Trophoblast cell (in vitro differentiated cells and primary cell): ENCODE measurements around the gene GEMIN4.

Experiments
- DNase-seq, 2 donors: peaks; one replicate each; pipeline ENCODE4 v3.0.0-alpha.2; 2016
- H2AFZ ChIP-seq: 2 replicates; pipeline ENCODE4 v1.6.1; 2013; ENCODE audit warnings: low read length, moderate library complexity, mild to moderate bottlenecking; ENCODE audit not compliant: insufficient read depth, poor library complexity
- H2AK5ac ChIP-seq: 2 replicates; pipeline ENCODE4 v1.6.1; 2013; ENCODE audit warnings: mild to moderate bottlenecking, low read length
- H2BK120ac ChIP-seq: 2 replicates; pipeline ENCODE4 v1.6.1; 2013; ENCODE audit warnings: low read length, mild to moderate bottlenecking, moderate library complexity; ENCODE audit not compliant: insufficient read depth, poor library complexity
- H2BK12ac ChIP-seq: 2 replicates; pipeline ENCODE4 v1.6.1; 2013; ENCODE audit warnings: mild to moderate bottlenecking, low read length, moderate library complexity
- H2BK5ac ChIP-seq: 2 replicates; pipeline ENCODE4 v1.6.1; 2013; ENCODE audit warnings: low read length, low read depth, moderate library complexity, mild to moderate bottlenecking; ENCODE audit not compliant: poor library complexity
- H3K14ac ChIP-seq: 2 replicates; pipeline ENCODE4 v1.6.1; 2013; ENCODE audit warnings: mild to moderate bottlenecking, low read length
- H3K18ac ChIP-seq: 2 replicates; pipeline ENCODE4 v1.6.1; 2013; ENCODE audit warnings: mild to moderate bottlenecking, low read length
- H3K23ac ChIP-seq: 2 replicates; pipeline ENCODE4 v1.6.1; 2013; ENCODE audit warnings: low read length
- H3K27ac ChIP-seq: 2 replicates; pipeline ENCODE4 v1.5.1; 2013; ENCODE audit warnings: low read depth, mild to moderate bottlenecking, inconsistent platforms, low read length, moderate library complexity
- H3K27me3 ChIP-seq: 2 replicates; pipeline ENCODE4 v1.6.1; 2013; ENCODE audit warnings: inconsistent platforms, mild to moderate bottlenecking, low read length, moderate library complexity; ENCODE audit not compliant: insufficient read depth
- H3K36me3 ChIP-seq, 2 experiments: 1 replicate in 1 of 2; 2 replicates in 1 of 2; pipeline ENCODE4 v1.6.1; 2013; ENCODE audit warnings: low read length in 2 of 2, mild to moderate bottlenecking in 2 of 2, moderate library complexity in 1 of 2; ENCODE audit not compliant: insufficient read depth in 2 of 2, control insufficient read depth in 1 of 2
- H3K4ac ChIP-seq: 2 replicates; pipeline ENCODE4 v1.6.1; 2013; ENCODE audit warnings: low read depth, mild to moderate bottlenecking, low read length, moderate library complexity
- H3K4me1 ChIP-seq, 2 experiments: 1 replicate in 1 of 2; 2 replicates in 1 of 2; pipeline ENCODE4 v1.6.1; 2013; ENCODE audit warnings: low read length in 2 of 2, mild to moderate bottlenecking in 2 of 2, moderate library complexity in 1 of 2; ENCODE audit not compliant: insufficient read depth in 2 of 2, control insufficient read depth in 1 of 2
- H3K4me2 ChIP-seq: 2 replicates; pipeline ENCODE4 v1.6.1; 2013; ENCODE audit warnings: inconsistent platforms, mild to moderate bottlenecking, low read length, moderate library complexity
- H3K4me3 ChIP-seq: 2 replicates; pipeline ENCODE4 v1.5.1; 2013; ENCODE audit warnings: mild to moderate bottlenecking, low read depth, low read length, inconsistent platforms
- H3K79me1 ChIP-seq: one replicate; pipeline ENCODE4 v1.6.1; 2013; ENCODE audit warnings: low read length
- H3K79me2 ChIP-seq: 2 replicates; pipeline ENCODE4 v1.6.1; 2013; ENCODE audit warnings: low read length, mild to moderate bottlenecking; ENCODE audit not compliant: control insufficient read depth, insufficient read depth, poor library complexity
- H3K9ac ChIP-seq: 2 replicates; pipeline ENCODE4 v1.6.1; 2013; ENCODE audit warnings: mild to moderate bottlenecking, low read length
- H3K9me3 ChIP-seq: 2 replicates; pipeline ENCODE4 v1.6.1; 2013; ENCODE audit warnings: low read depth, mild to moderate bottlenecking, control low read depth, inconsistent platforms, low read length; ENCODE audit not compliant: insufficient read depth
- H4K12ac ChIP-seq: 2 replicates; pipeline ENCODE4 v1.6.1; 2013; ENCODE audit warnings: low read depth, mild to moderate bottlenecking, low read length, moderate library complexity
- H4K8ac ChIP-seq: 2 replicates; pipeline ENCODE4 v1.6.1; 2013; ENCODE audit warnings: low read depth, mild to moderate bottlenecking, low read length, moderate library complexity
- H4K91ac ChIP-seq: one replicate; pipeline ENCODE4 v1.6.1; 2013; ENCODE audit warnings: low read depth, mild to moderate bottlenecking, low read length, moderate library complexity
- WGBS: extraction: QIAGEN DNeasy Blood & Tissue Kit; methylation state at CpG from one replicate; pipeline ENCODE4 v1.1.7; 2013; ENCODE audit warnings: missing lambda C conversion rate; ENCODE audit not compliant: insufficient read length, insufficient coverage; ENCODE audit errors: extremely low coverage; 5-methylcytosine and 5-hydroxymethylcytosine counted together

GEMIN4 gene

DNA sequence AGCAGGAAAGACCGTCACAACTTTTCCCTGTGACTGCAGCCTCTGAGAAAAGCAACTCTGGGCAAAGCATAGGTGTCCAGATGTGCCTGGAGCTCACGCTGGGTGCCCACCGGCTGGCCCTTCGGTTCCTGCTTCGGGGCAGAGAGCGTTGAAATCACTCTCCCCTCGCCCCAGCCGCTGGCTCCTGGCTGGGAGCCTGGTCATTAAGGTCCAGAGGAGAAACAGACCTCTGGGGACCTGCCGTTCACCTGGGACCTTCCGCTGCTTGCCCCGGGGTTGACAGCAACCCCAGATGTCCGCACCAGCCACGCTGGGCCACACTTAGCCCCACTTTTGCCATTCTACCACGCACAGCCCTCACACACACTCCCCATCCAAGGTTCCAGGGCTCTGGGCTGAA lies 43.2 kb upstream of the GEMIN4 start:
- Histone ChIP-seq H3K79me2 (no peaks in the 10 kb centered on the region), H2BK5ac (no peak overlapping the region), H3K27ac (no peak overlapping the region), H3K4me3 (no peak overlapping the region), H3K23ac (no peak overlapping the region), H3K9me3 (no peaks in the 10 kb centered on the region), H3K4me1 (peaks cover 0 to 1% of the 10 kb centered on the region in 2 experiments), H2AFZ (no peak overlapping the region), H3K36me3 (peaks cover 34 to 45% of the 10 kb centered on the region in 2 experiments), H3K4me2 (no peak overlapping the region), H2BK120ac (no peak overlapping the region), H4K12ac (no peak overlapping the region), H3K18ac (no peak overlapping the region), H4K8ac (no peak overlapping the region), H3K14ac (no peak overlapping the region), H4K91ac (no peak overlapping the region), H3K27me3 (no peaks in the 10 kb centered on the region), H3K79me1 (no peaks in the 10 kb centered on the region), H2AK5ac (no peak overlapping the region), H3K9ac (no peak overlapping the region), H2BK12ac (no peak overlapping the region), H3K4ac (no peak overlapping the region)
- DNase-seq: no peak
- no CpG with 5 or more reads among the region's 14 CpGs for WGBS

DNA sequence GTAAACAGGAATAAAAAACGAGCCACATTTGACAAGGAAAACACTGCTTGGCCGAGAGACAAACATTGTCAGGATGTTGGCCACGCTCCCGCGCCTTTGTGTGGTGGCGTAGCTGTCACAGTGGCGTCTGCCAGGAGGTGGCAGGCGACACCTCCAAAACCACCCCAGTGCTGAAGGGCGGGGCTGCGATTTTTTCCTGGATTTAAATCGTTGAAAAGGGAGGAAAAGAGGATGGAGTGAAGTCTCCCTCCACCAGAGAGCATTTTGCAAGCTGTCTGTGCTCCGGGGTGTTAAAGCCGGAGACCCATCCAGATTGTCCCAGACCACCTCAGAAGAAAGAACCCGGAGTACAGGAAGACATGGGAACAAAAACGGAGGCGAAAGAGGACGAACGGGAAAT lies 42.8 kb upstream of the GEMIN4 start:
- no peak overlapping the region for H3K14ac ChIP-seq
- H2BK120ac ChIP-seq: no peak overlapping the region
- H4K91ac ChIP-seq: no peak overlapping the region
- H2BK12ac ChIP-seq: no peak overlapping the region
- no peak overlapping the region for H4K12ac ChIP-seq
- H3K79me1 ChIP-seq: no peaks in the 10 kb centered on the region
- no peaks in the 10 kb centered on the region for H3K9me3 ChIP-seq
- H3K27ac ChIP-seq: no peak overlapping the region
- no peaks in the 10 kb centered on the region for H3K79me2 ChIP-seq
- H3K4me1 ChIP-seq: peaks cover 2 to 4% of the 10 kb centered on the region in 2 experiments
- no peak overlapping the region for H3K4me3 ChIP-seq
- H3K36me3 ChIP-seq: peaks cover 33 to 44% of the 10 kb centered on the region in 2 experiments
- WGBS: no CpG with 5 or more reads among the region's 18 CpGs
- no peak overlapping the region for H3K4me2 ChIP-seq
- H3K27me3 ChIP-seq: no peaks in the 10 kb centered on the region
- peak; percentile 37 to 64 for DNase-seq
- H4K8ac ChIP-seq: no peak overlapping the region
- H2BK5ac ChIP-seq: no peak overlapping the region
- no peak overlapping the region for H3K23ac ChIP-seq
- no peak overlapping the region for H3K4ac ChIP-seq
- H2AK5ac ChIP-seq: no peak overlapping the region
- no peak overlapping the region for H3K9ac ChIP-seq
- no peak overlapping the region for H3K18ac ChIP-seq
- H2AFZ ChIP-seq: no peak overlapping the region

DNA sequence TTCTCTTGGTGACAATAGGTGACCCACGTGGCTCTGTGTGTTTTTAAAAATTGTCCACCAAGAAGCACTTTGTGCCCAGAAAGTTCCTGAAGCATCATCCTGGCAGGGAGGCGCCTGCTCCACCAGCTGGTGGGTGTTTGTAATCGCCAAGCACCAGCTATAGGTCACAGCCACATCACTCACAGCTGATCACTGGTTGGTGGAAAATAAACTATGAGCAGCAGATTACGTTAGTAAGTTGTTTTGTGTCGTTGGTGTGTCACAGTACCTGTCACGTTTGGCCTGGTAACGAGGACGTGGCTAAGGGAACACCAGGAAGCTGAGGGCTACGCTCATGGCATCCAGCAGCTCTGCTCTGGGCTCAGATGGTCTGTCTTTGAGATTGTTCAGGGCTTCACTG lies 40.2 kb upstream of the GEMIN4 start:
- Histone ChIP-seq H3K9me3 (peaks cover 2% of the 10 kb centered on the region), H2BK5ac (no peak overlapping the region), H3K4me1 (peaks cover 2 to 4% of the 10 kb centered on the region in 2 experiments), H2BK12ac (no peak overlapping the region), H4K8ac (no peak overlapping the region), H3K14ac (no peak overlapping the region), H3K79me1 (no peaks in the 10 kb centered on the region), H2BK120ac (no peak overlapping the region), H3K18ac (no peak overlapping the region), H3K4me2 (no peak overlapping the region), H3K23ac (no peak overlapping the region), H4K91ac (no peak overlapping the region), H3K27me3 (no peaks in the 10 kb centered on the region), H2AFZ (no peak overlapping the region), H3K9ac (no peak overlapping the region), H3K36me3 (peaks cover 27 to 45% of the 10 kb centered on the region in 2 experiments), H3K27ac (no peak overlapping the region), H2AK5ac (no peak overlapping the region), H3K4ac (no peak overlapping the region), H3K4me3 (no peak overlapping the region), H3K79me2 (no peaks in the 10 kb centered on the region), H4K12ac (no peak overlapping the region)
- WGBS: no CpG with 5 or more reads among the region's 9 CpGs
- no peak for DNase-seq

DNA sequence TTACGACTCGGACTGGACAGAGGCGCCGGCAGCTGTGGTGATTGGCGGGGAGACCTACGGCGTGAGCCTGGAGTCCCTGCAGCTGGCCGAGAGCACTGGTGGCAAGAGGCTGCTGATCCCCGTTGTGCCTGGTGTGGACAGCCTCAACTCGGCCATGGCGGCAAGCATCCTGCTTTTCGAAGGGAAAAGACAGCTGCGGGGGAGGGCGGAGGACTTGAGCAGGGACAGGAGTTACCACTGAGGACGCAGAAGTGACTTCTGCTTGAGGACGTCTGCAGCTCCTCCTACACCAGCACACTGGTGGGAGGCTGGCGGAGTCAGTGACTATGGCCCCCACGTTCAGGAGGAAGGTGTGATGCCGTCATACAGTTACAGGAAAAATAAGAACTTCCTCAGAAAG lies 39.8 kb upstream of the GEMIN4 start:
- Histone ChIP-seq H4K12ac (no peak overlapping the region), H3K9me3 (peaks cover 2% of the 10 kb centered on the region), H3K79me2 (no peaks in the 10 kb centered on the region), H2BK120ac (no peak overlapping the region), H3K4me2 (no peak overlapping the region), H3K4ac (no peak overlapping the region), H3K9ac (no peak overlapping the region), H3K36me3 (peaks cover 22 to 41% of the 10 kb centered on the region in 2 experiments), H2BK5ac (no peak overlapping the region), H3K18ac (no peak overlapping the region), H3K27me3 (no peaks in the 10 kb centered on the region), H2AFZ (no peak overlapping the region), H2BK12ac (no peak overlapping the region), H3K14ac (no peak overlapping the region), H3K23ac (no peak overlapping the region), H3K4me3 (no peak overlapping the region), H3K79me1 (no peaks in the 10 kb centered on the region), H3K4me1 (peaks cover 2 to 4% of the 10 kb centered on the region in 2 experiments), H4K91ac (no peak overlapping the region), H4K8ac (no peak overlapping the region), H3K27ac (no peak overlapping the region), H2AK5ac (no peak overlapping the region)
- no CpG with 5 or more reads among the region's 19 CpGs for WGBS
- no peak for DNase-seq
